Activated naive CD8-positive, alpha-beta T cell treated with anti-CD3 and anti-CD28 coated beads for 36 hours (primary cell): ENCODE measurements around the gene MCTP2. TPM values are rescaled to one million over a fixed set of nuclear protein-coding genes. Genes with fewer than 3 reads are reported as not detected.
"Not testable (repeated sequence)": the region's sequence is repeated elsewhere in the genome, so short reads cannot be mapped to it uniquely, and the experiment has no call there.

Experiments used
- DNase-seq: peaks from one replicate; pipeline ENCODE4 v3.0.0; 2021
- H3K27ac Mint-ChIP-seq: one replicate; pipeline ENCODE4 v1.8.0; 2022; ENCODE audit warnings: mild to moderate bottlenecking, moderate library complexity, mixed read lengths
- H3K27me3 Mint-ChIP-seq: one replicate; pipeline ENCODE4 v1.8.0; 2022; ENCODE audit warnings: mild to moderate bottlenecking, mixed read lengths
- H3K36me3 Mint-ChIP-seq: one replicate; pipeline ENCODE4 v1.8.0; 2021; ENCODE audit warnings: mild to moderate bottlenecking, mixed read lengths
- H3K4me1 Mint-ChIP-seq: one replicate; pipeline ENCODE4 v1.8.0; 2021; ENCODE audit warnings: mixed read lengths
- H3K4me3 Mint-ChIP-seq: one replicate; pipeline ENCODE4 v1.8.0; 2022; ENCODE audit warnings: mild to moderate bottlenecking, moderate library complexity, mixed read lengths
- H3K9me3 Mint-ChIP-seq: one replicate; pipeline ENCODE4 v1.8.0; 2022; ENCODE audit warnings: mixed read lengths
- total RNA-seq, 2 experiments: library from RNA; stranded (reverse); gene quantifications; one replicate each; pipeline ENCODE4 v1.2.3, GENCODE V29; 2021

Gene MCTP2
- total RNA-seq, 2 experiments from 2014 or later: 12.1 to 12.6 TPM

GRCh38 chr15:94470492-94470891, 239.1 kb downstream of the MCTP2 start:
- no peak overlapping the region for H3K4me3 Mint-ChIP-seq
- DNase-seq: no peak
- H3K27ac Mint-ChIP-seq: no peak overlapping the region
- no peaks in the 10 kb centered on the region for H3K4me1 Mint-ChIP-seq
- no peaks in the 10 kb centered on the region for H3K27me3 Mint-ChIP-seq
- H3K36me3 Mint-ChIP-seq: peaks cover 9% of the 10 kb centered on the region
- H3K9me3 Mint-ChIP-seq: no peaks in the 10 kb centered on the region

- Mint-ChIP-seq H3K4me3 (no peak overlapping the region), H3K36me3 (peaks cover 39% of the 10 kb centered on the region), H3K27ac (no peak overlapping the region)
Observed at GRCh38 chr15:94476686-94477085, 245.3 kb downstream of the MCTP2 start.

DNA sequence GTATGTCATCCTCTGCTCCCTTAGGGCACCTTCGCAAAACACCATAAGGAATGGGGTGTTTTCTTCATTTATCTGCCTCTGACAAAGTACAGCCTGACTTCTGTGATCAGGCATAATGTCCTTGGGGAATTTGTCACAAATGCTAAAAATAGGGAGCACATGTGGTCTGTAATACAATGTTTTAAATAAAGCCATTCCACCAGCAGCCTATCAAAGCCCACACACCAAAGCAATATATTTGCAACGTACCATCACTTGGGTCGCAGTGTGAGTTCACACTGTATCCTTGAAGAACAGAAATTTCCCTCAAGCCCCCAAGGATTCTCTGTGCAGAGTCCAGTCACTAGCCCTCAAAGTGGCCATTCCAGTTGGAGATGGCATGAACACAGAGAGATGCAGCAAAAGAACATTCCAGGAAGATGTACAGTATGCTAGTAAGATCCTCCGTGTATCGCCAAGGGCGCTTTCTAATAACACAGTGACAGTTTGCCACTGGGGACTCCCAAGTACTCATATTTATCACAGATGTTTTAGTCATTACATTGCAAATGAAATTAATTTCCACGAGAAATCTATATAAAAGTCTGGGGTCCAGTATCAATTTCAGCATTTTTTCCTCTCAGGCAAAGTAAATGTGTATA, 246.7 kb downstream of the MCTP2 start:
- H3K4me1 Mint-ChIP-seq: no peaks in the 10 kb centered on the region
- H3K9me3 Mint-ChIP-seq: peaks cover 6% of the 10 kb centered on the region
- H3K4me3 Mint-ChIP-seq: no peak overlapping the region
- DNase-seq: no peak
- no peaks in the 10 kb centered on the region for H3K27me3 Mint-ChIP-seq
- peaks cover 48% of the 10 kb centered on the region for H3K36me3 Mint-ChIP-seq
- H3K27ac Mint-ChIP-seq: no peak overlapping the region

More at GRCh38 chr15:94476686-94477085, 245.3 kb downstream of the MCTP2 start:
- Mint-ChIP-seq H3K9me3 (peaks cover 2% of the 10 kb centered on the region), H3K27me3 (no peaks in the 10 kb centered on the region), H3K4me1 (no peaks in the 10 kb centered on the region)
- no peak for DNase-seq

GRCh38 chr15:94478763-94479162, 247.4 kb downstream of the MCTP2 start:
- peaks cover 6% of the 10 kb centered on the region for H3K9me3 Mint-ChIP-seq
- H3K27me3 Mint-ChIP-seq: no peaks in the 10 kb centered on the region
- H3K4me3 Mint-ChIP-seq: no peak overlapping the region
- DNase-seq: no peak
- peaks cover 47% of the 10 kb centered on the region for H3K36me3 Mint-ChIP-seq
- H3K27ac Mint-ChIP-seq: no peak overlapping the region
- H3K4me1 Mint-ChIP-seq: no peaks in the 10 kb centered on the region

DNA sequence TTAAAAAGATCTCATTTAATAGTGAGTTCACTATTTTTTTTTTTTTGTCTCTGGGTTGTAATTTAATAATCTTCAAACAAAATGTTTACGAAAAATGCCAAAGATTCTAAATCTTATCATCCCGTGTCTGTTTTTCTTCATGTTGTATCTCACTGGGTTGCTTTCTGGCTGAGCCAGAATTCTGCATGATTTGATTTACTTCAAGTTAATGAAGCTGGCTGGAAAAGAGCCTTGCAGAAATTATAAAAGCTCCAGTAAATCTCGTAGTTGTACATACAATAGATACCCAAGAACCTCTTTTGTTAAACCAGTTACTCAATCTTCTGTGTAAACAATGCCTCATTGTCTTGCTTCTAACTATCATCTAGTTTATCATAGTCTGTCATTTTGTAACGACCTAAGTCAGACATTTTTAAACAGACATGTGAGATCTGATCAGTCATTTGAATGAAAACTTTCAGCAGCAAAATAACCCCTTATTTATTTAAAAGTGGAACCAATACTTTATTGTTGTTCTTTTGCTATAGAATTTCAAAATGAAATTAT, 249.0 kb downstream of the MCTP2 start:
- no peaks in the 10 kb centered on the region for H3K27me3 Mint-ChIP-seq
- H3K9me3 Mint-ChIP-seq: peaks cover 6% of the 10 kb centered on the region
- peaks cover 43% of the 10 kb centered on the region for H3K36me3 Mint-ChIP-seq
- no peak for DNase-seq
- no peaks in the 10 kb centered on the region for H3K4me1 Mint-ChIP-seq
- H3K27ac Mint-ChIP-seq: no peak overlapping the region
- H3K4me3 Mint-ChIP-seq: no peak overlapping the region

GRCh38 chr15:94485148-94485719, 253.9 kb downstream of the MCTP2 start:
- peaks cover 9% of the 10 kb centered on the region for H3K9me3 Mint-ChIP-seq
- H3K27ac Mint-ChIP-seq: no peak overlapping the region
- no peak overlapping the region for H3K4me3 Mint-ChIP-seq
- no peaks in the 10 kb centered on the region for H3K4me1 Mint-ChIP-seq
- peaks cover 21% of the 10 kb centered on the region for H3K36me3 Mint-ChIP-seq
- no peaks in the 10 kb centered on the region for H3K27me3 Mint-ChIP-seq
- DNase-seq: no peak

DNA sequence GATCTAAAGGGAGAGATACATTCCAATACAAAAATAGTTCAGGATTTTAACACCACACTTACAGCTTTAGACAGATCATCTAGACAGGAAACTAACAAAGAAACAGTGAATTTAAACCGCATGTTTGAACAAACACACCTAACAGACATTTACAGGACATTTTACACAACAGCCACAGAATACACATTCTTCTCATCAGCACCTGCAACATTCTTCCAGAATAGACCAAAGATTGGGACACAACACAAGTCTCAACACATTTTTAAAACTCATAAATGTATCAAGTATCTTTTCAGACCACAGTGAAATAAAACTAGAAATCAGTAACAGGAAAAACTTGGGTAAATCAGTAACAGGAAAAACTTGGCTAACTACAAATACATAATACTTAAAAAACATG, 256.3 kb downstream of the MCTP2 start:
- peaks cover 5% of the 10 kb centered on the region for H3K9me3 Mint-ChIP-seq
- no peaks in the 10 kb centered on the region for H3K27me3 Mint-ChIP-seq
- peaks cover 2% of the 10 kb centered on the region for H3K36me3 Mint-ChIP-seq
- no peak for DNase-seq
- H3K4me1 Mint-ChIP-seq: no peaks in the 10 kb centered on the region
- no peak overlapping the region for H3K27ac Mint-ChIP-seq
- no peak overlapping the region for H3K4me3 Mint-ChIP-seq

DNA sequence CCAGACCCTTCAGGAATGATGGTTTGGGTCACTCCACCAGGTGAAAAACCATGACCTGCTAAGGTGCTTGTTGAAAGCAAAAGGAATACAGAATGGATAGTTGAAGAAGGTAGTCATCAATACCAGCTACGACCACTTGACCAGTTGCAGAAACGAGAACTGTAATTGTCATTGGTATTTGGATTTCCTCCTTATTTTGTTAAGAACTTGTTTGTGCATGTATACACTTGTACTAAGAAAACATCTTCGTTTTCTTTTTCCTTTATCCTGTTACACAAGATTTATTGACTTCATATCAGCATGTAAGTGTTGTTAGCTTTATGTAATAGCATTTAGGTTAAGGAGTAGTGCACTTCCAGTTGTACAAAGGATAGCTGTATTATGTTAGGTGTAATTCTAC, 261.8 kb downstream of the MCTP2 start:
- H3K4me3 Mint-ChIP-seq: no peak overlapping the region
- DNase-seq: no peak
- H3K27me3 Mint-ChIP-seq: peaks cover 3% of the 10 kb centered on the region
- H3K4me1 Mint-ChIP-seq: no peaks in the 10 kb centered on the region
- no peaks in the 10 kb centered on the region for H3K36me3 Mint-ChIP-seq
- no peak overlapping the region for H3K27ac Mint-ChIP-seq
- peaks cover under 1% of the 10 kb centered on the region for H3K9me3 Mint-ChIP-seq

DNA sequence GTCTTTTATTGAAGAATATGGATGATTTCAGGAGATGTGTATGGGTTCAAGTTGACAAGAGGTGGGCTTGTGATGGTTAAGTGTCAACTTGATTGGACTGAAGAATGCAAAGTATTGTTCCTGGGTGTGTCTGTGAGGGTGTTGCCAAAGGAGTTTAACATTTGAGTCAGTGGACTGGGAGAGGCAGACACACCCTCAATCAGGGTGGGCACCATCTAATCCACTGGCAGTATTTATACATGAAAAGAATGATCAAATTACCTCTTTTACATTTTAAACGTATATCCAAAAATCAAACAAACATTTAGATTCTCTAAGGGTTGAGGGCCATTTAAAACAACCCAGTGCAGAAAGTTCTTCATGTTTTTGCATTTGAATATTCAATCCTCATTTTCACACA, 262.2 kb downstream of the MCTP2 start:
- not testable (repeated sequence) for H3K36me3 Mint-ChIP-seq, H3K4me1 Mint-ChIP-seq, H3K9me3 Mint-ChIP-seq, H3K27me3 Mint-ChIP-seq, H3K27ac Mint-ChIP-seq, H3K4me3 Mint-ChIP-seq, DNase-seq

GRCh38 chr15:94494732-94495131, 263.4 kb downstream of the MCTP2 start:
- H3K4me3 Mint-ChIP-seq: no peak overlapping the region
- no peak for DNase-seq

DNA sequence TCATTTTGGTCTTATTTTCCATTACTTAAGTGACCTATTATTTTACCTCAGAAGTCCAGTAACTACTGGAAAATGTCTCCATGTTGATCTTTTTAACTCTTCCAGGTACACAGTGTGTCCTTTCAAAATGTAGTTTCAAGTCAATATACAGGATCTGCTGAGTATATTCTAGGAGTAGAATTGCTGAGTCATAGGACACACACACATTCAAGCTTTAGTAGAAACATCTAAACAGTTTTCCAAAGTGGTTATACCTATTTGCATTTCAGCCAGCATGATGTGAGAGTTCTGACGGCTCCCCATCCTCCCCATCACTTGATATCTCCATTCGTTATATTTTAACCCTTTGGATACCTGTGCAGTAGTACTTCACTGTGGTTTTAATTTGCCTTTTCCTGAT, 271.9 kb downstream of the MCTP2 start:
- Mint-ChIP-seq H3K4me1 (no peaks in the 10 kb centered on the region), H3K27ac (no peak overlapping the region), H3K27me3 (peaks cover 5% of the 10 kb centered on the region), H3K4me3 (no peak overlapping the region), H3K36me3 (no peaks in the 10 kb centered on the region), H3K9me3 (peaks cover 8% of the 10 kb centered on the region)
- no peak for DNase-seq

More at GRCh38 chr15:94494732-94495131, 263.4 kb downstream of the MCTP2 start:
- H3K9me3 Mint-ChIP-seq: no peaks in the 10 kb centered on the region
- H3K4me1 Mint-ChIP-seq: no peaks in the 10 kb centered on the region
- no peak overlapping the region for H3K27ac Mint-ChIP-seq
- peaks cover 5% of the 10 kb centered on the region for H3K27me3 Mint-ChIP-seq
- H3K36me3 Mint-ChIP-seq: no peaks in the 10 kb centered on the region

DNA sequence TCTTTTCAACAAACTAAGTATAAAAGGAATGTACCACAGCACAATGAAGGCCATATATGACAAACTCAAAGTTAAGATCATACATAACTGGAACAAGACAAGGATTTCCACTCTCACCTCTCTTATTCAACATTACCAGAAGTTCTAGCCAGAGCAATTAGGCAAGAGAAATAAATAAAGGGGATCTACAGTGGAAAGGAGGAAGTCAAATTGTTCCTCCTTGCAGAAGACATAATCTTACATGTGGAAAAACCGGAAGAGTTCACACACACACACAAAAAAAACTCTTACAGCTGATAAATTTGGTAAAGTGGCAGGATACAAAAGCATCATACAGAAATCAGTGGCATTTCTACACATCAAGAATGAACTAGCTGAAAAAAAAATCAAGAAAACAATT, 277.9 kb downstream of the MCTP2 start:
- no peaks in the 10 kb centered on the region for H3K36me3 Mint-ChIP-seq

DNA sequence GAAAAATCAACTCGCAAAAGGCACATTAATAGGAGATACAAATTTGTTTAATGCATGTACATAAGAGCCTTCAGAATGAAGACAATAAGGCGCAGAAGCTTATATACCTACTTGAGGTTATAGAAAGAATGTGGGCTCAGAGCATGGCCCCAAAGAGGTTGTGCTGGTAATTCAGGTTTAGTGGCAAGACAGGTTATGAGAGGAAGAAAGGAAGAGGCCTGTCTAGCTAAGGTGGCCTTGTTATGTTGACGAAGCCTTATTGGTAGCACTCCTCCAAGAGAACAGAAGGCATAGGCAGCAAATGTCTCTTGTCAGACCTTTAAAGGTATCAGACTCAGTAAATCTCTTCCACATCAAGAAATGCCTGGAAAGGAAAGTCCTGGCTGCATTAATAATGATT, 290.8 kb downstream of the MCTP2 start:
- no peaks in the 10 kb centered on the region for H3K9me3 Mint-ChIP-seq
- no peak overlapping the region for H3K27ac Mint-ChIP-seq
- H3K36me3 Mint-ChIP-seq: no peaks in the 10 kb centered on the region
- H3K4me1 Mint-ChIP-seq: no peaks in the 10 kb centered on the region
- DNase-seq: no peak
- H3K4me3 Mint-ChIP-seq: no peak overlapping the region
- peaks cover 12% of the 10 kb centered on the region for H3K27me3 Mint-ChIP-seq

More for the DNA sequence above, 277.9 kb downstream of the MCTP2 start:
- H3K27ac Mint-ChIP-seq: no peak overlapping the region
- peaks cover 8% of the 10 kb centered on the region for H3K27me3 Mint-ChIP-seq
- no peaks in the 10 kb centered on the region for H3K4me1 Mint-ChIP-seq
- H3K9me3 Mint-ChIP-seq: peaks cover 8% of the 10 kb centered on the region
- no peak overlapping the region for H3K4me3 Mint-ChIP-seq
- no peak for DNase-seq

GRCh38 chr15:94523873-94524272, 292.5 kb downstream of the MCTP2 start:
- Mint-ChIP-seq H3K27ac (no peak overlapping the region), H3K4me3 (no peak overlapping the region), H3K4me1 (no peaks in the 10 kb centered on the region)

DNA sequence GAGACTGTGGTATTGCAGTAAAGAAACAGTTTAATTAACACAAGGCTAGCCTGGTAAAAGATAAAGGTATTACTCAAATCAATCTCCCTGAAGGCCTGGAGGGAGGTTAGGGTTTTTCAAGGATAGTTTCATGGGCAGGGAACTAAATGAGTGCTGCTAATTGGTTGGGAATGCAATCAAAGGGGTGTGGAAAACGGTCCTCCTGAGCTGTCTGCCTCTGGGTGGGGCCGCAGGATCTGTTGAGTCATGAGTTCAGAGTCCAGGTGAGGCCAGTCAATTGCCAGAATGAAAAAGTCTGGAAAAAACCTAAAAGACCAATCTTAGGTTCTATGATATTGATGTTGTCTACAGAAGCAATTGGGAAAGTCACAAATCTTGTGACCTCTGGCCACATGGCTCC, 293.2 kb downstream of the MCTP2 start:
- DNase-seq: no peak
- no peaks in the 10 kb centered on the region for H3K36me3 Mint-ChIP-seq
- no peaks in the 10 kb centered on the region for H3K9me3 Mint-ChIP-seq
- peaks cover 4% of the 10 kb centered on the region for H3K27me3 Mint-ChIP-seq
- no peak overlapping the region for H3K27ac Mint-ChIP-seq
- H3K4me3 Mint-ChIP-seq: no peak overlapping the region
- no peaks in the 10 kb centered on the region for H3K4me1 Mint-ChIP-seq

More at GRCh38 chr15:94523873-94524272, 292.5 kb downstream of the MCTP2 start:
- no peaks in the 10 kb centered on the region for H3K36me3 Mint-ChIP-seq
- no peaks in the 10 kb centered on the region for H3K9me3 Mint-ChIP-seq
- H3K27me3 Mint-ChIP-seq: peaks cover 4% of the 10 kb centered on the region
- DNase-seq: no peak
